Nucleus accumbens (tissue), 56 donors: ENCODE measurements around the gene ACVR1.
"Not testable (repeated sequence)": the region's sequence is repeated elsewhere in the genome, so short reads cannot be mapped to it uniquely, and the experiment has no call there.

Experiments used
- DNase-seq, 56 donors: peaks; one replicate each; lab custom pipeline; 2025; lab: John Stamatoyannopoulos, UW

ACVR1 gene

DNA sequence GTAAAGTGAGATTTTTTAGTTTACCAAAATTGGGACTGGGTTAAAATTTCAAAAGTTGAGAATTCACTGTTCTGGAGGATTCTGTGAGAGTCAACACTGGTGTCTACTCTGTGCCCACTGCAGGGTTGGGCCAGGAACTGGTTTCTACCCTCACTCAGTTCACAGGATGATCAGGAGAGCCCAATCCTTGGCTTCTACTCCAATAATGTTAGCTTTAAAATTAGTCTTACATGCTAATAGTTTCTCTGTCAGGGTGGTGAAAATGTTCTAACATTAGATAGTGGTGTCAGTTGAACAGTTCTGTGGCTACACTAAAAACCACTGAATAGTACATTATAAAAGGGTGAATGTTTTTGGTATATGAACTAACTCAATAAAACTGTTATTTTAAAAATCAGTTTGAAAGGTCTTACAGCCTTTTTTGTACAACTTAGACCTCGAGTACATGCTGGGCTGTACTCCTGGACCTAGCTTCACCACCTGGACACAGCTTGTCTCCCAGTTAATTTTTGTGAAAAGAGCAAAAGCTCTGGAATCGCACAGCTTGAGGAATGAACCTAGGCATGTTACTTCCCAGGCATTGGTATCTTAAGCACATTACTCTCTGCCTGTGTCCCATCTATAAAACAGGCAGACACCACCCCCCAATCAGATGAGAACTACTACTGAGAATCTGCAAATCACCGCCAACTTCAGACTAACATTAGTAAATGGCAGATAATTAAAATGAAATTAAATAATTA is 44.4 kb downstream of the ACVR1 start:
- DNase-seq = no peak

DNA sequence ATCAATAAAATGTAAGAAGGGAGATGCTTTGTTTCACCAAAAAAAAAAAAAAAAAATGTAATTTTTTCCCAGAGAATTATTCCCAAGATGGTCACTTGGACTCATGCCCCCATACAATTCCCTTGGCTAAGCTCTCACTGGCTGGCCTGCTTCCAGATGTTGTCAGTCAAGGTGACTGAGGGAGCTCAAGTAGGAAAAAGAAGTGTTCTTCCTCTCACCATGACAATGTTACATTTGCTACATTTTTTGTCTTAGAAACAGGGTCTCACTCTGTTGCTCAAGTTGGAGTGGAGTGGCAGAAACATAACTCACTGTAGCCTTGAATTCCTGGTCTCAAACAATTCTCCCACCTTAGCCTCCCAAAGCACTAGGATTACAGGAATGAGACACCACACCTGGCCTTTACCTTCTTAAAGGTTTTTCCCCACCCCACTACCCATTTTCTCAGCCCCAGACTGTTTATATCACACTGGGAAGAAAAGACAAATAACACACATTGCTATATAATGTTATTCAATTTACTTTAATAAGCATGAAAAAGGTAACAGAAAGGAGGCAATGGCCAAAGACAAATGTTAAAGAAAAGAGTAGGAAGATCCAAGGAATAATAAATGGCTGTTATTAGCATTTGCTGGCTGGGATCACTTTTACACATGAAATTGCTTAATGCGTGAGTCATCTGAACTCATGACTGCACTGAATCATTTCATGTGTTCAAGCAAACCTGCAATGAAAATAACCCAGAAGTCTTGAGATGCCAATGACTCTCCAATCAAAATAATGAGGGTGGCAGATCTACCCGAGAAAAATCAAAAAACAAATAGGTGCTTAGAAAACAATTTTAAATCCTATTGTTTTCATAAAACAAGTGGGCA is 45.2 kb downstream of the ACVR1 start:
- peak in 6 of 56 donors; percentile 5 to 22 (median 8) for DNase-seq

GRCh38 chr2:157830266-157830665 is 45.9 kb downstream of the ACVR1 start:
- DNase-seq = no peak

- no peak for DNase-seq
Observed at GRCh38 chr2:157827377-157827776, 48.8 kb downstream of the ACVR1 start.

- not testable (repeated sequence) for DNase-seq
Observed at GRCh38 chr2:157826644-157827043, 49.5 kb downstream of the ACVR1 start.

- DNase-seq = no peak
Observed at GRCh38 chr2:157825885-157826284, 50.2 kb downstream of the ACVR1 start.

GRCh38 chr2:157822993-157823392 is 53.1 kb downstream of the ACVR1 start:
- no peak for DNase-seq

DNA sequence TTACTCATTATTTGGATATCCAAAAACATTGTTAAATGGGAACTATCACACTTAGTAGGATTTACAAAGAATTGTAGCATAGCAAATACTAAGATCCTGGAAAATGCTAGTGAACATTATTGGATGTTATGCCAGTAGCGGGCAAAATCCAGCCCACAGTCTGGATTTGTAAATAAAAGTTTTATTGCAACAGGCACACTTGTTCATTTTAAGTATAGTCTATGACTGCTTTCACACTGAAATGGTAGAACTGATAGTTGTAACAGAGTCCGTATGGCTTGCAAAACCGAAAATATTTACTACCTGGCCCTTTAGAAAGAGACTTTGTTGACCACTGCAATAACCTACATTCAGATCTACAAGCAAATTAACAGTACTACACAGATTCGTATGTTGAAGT is 53.6 kb downstream of the ACVR1 start:
- no peak for DNase-seq

DNA sequence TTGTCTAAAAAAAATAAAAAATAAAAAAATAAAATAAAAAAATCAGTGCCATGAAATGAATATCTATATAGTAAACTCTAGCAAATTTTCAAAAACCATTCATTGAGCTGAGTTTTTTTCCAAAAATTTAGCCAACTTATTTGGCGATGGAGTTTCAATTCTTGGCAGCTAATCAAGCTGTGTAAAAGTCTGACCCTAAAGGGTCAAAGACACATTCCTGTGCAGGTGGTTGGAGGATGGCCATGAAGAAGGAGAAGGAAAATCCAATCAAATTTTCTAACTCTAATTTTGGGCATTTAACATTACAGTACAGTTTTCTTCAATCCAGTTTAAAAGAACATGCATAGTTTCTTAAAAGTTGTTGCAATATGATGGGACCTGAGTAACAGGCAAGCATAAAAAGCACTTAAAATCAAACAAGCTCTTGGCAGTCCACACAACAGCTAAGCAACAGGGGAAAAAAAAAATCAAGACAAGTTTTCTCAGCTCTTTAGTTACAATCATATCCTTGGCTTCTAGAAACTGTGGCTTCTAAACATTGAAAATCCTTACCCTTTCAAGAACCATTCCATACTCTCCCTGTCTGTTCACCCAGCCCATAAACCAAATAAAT is 54.5 kb downstream of the ACVR1 start:
- DNase-seq = no peak

- peak in 2 of 56 donors; percentile 4 to 6 for DNase-seq
Observed at GRCh38 chr2:157820193-157820592, 55.9 kb downstream of the ACVR1 start.

GRCh38 chr2:157819761-157820160 is 56.4 kb downstream of the ACVR1 start:
- DNase-seq = no peak

GRCh38 chr2:157818227-157818626 is 57.9 kb downstream of the ACVR1 start:
- DNase-seq = peak in 1 of 56 donors; percentile 14

- DNase-seq = no peak
Observed at GRCh38 chr2:157815421-157815820, 60.7 kb downstream of the ACVR1 start.

GRCh38 chr2:157813467-157813866 is 62.7 kb downstream of the ACVR1 start:
- no peak for DNase-seq

DNA sequence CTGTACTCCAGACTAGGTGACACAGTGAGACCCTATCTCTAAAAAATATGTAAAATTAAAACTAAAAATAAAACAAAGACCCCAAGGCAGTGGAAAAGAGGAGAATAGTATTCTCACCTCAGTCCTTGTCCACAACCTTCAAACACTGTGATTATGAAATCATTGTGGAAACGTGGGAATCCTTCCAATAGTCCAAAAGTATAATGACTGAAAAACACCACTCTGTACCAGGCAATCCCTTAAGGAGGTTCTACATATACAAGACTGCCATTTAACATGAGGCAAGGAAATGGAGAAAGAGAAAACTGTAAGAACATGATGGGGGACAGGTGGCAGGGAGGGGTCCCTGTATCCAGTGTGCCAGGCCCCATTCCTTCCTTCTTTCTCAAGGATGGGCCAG is 66.1 kb downstream of the ACVR1 start:
- DNase-seq = no peak

DNA sequence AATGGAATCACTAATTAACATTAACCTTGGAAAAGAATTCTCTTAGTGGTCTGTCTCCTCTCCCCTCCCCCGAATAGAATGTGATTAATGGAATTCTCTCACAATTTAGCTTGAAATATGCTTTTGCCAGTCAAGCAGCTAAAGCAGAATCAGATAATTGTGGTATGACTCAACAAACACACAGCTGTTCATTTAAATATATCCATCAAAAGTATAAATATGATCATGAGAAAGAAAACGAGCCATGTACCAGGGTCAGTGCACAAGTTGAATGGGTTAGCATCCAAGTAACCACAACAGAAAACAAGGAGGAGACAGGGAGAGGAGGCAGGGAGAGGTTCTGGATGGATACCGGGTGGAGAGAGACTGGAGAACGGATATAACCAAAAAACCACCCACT is 66.9 kb downstream of the ACVR1 start:
- no peak for DNase-seq

DNA sequence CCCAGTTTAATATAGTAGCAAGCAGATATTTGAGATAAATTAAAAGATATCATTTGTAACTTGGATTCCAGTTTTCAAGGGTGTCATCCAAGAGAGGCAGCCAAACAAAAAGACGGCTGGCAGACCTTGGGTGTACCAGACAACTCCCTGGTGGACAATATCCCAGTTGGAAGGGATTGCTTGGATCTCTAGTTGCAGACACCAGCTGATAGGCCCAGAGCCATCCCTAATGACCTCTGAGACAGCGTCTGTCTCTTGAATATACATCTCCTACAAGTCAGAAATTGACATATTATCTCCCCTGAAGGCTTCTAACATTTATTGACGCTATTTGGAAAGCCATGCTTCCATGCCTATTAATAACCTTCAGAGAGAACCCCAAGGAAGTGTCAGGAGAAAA is 67.7 kb downstream of the ACVR1 start:
- DNase-seq = no peak

- no peak for DNase-seq
Observed at GRCh38 chr2:157806426-157807077, 69.6 kb downstream of the ACVR1 start.

DNA sequence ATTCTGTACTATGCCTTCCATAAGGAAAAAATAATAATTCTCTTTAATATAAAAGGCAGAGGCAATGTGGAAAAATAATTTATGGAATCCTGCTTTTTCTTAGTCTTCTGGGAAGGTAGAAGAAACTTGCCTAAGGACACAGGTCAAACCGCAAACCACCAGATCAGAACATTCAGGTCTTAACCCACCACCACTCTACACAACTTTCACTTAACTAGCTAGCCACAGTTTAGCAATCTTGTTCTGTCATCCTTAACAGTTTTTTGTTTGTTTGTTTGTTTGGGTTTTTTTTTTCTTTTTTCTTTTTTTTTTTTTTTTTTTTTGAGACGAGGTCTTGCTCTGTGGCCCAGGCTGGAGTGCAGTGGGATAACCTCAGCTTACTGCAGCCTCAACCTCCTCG is 70.6 kb downstream of the ACVR1 start:
- no peak for DNase-seq

DNA sequence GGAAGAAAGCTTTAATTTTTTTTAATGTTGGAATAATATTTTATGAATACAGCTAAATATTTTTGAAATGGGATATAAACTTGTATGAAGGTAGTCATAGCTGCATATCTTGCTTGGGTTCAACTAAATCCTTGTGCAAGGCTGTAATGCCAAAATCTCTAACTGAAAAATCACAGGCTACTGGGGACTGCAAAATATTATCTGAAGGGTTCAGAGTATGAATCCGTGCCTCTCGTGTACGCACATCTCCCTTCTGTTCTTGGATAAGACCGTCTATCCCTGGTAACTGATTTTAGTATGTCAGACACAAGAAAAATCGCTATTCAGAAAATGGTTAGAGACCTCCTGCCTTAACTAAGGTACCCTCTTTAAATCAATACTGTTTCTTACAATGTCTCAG is 71.8 kb downstream of the ACVR1 start:
- no peak for DNase-seq

DNA sequence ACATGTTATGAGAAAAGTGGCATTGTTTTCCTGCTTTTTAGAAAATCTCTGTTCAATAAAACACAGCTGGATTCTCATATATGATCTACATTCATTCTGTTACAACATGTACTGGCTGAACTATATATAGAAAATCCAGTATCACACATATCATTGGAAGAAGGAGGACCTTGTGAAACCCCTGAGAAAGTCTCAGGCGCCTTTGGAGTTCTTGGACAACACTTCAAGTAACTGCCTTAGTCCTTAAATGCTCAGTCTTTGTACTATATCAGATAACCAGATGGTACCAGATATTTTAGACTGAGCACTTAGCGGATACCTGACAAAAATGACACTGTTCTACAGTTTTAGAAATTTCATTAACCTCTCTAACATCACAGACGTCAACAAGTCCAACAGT is 72.2 kb downstream of the ACVR1 start:
- DNase-seq = no peak
